A673 (cell line): ENCODE measurements around the gene LRPPRC. TPM values are rescaled to one million over a fixed set of nuclear protein-coding genes. Genes with fewer than 3 reads are reported as not detected.
A peak's percentile ranks its signal among the peaks of the same experiment; 100 is the strongest.

Experiments used
- BruUV-seq: library from RNA; stranded (reverse); fragments of 400-500 nt; replicated peaks from 2 replicates; lab custom pipeline; 2021; lab: Mats Ljungman, UMichigan
- CTCF ChIA-PET: fragments of 300-600 bp; sonication (Branson Sonifier 250); formaldehyde crosslinking; loops from one replicate; lab custom pipeline; 2022; ENCODE audit warnings: antibody characterized with exemption; lab: Charles Lee
- POLR2A ChIA-PET: fragments of 300-600 bp; sonication (Branson Sonifier 250); formaldehyde crosslinking; loops from one replicate; lab custom pipeline; 2022; ENCODE audit warnings: antibody characterized with exemption; ENCODE audit not compliant: low non-redundant PET; lab: Charles Lee
- DNase-seq: peaks from one replicate; pipeline ENCODE4 v3.0.0-alpha.2; 2015; ENCODE audit warnings: low spot score
- H3K27ac ChIP-seq: fragments of 200-600 bp; sonication (generic); 2 replicates; pipeline ENCODE4 v1.5.1; 2016; ENCODE audit warnings: mixed run types, low read depth, mild to moderate bottlenecking, mixed read lengths, antibody characterized with exemption, low read length; ENCODE audit not compliant: poor library complexity, severe bottlenecking
- H3K27me3 ChIP-seq: fragments of 200-600 bp; sonication (generic); replicated peaks from 2 replicates; pipeline ENCODE4 v1.6.1; 2017; ENCODE audit warnings: mixed run types, low read depth, mild to moderate bottlenecking, mixed read lengths, antibody characterized with exemption, low read length; ENCODE audit not compliant: insufficient read depth, poor library complexity
- H3K36me3 ChIP-seq: fragments of 200-600 bp; sonication (generic); 2 replicates; pipeline ENCODE4 v1.6.1; 2016; ENCODE audit warnings: mixed run types, mild to moderate bottlenecking, mixed read lengths, antibody characterized with exemption, low read length; ENCODE audit not compliant: insufficient read depth, poor library complexity, severe bottlenecking
- H3K4me1 ChIP-seq: fragments of 200-600 bp; sonication (generic); 2 replicates; pipeline ENCODE4 v1.6.1; 2017; ENCODE audit warnings: mixed run types, mild to moderate bottlenecking, mixed read lengths, antibody characterized with exemption, low read length; ENCODE audit not compliant: insufficient read depth, poor library complexity, severe bottlenecking
- H3K4me3 ChIP-seq: fragments of 200-600 bp; sonication (generic); 2 replicates; pipeline ENCODE4 v1.5.1; 2016; ENCODE audit warnings: low read depth, mixed run types, mild to moderate bottlenecking, mixed read lengths, low read length; ENCODE audit not compliant: poor library complexity, severe bottlenecking
- H3K9me3 ChIP-seq: fragments of 200-600 bp; sonication (generic); 2 replicates; pipeline ENCODE4 v1.6.1; 2016; ENCODE audit warnings: mixed run types, low read depth, mild to moderate bottlenecking, mixed read lengths, antibody characterized with exemption, low read length; ENCODE audit not compliant: poor library complexity, severe bottlenecking
- EZH2 ChIP-seq: fragments of 200-600 bp; sonication (generic); IDR thresholded peaks from 2 replicates; pipeline ENCODE4 v1.6.1; 2017; ENCODE audit warnings: borderline replicate concordance, low read depth, mild to moderate bottlenecking, mixed read lengths, antibody characterized with exemption, low read length; ENCODE audit not compliant: poor library complexity, severe bottlenecking
- intact Hi-C: fragments of 100-400 bp; cut with micrococcal nuclease; formaldehyde crosslinking; loops from one replicate; pipeline ENCODE4 v1.10.0; 2022; ENCODE audit not compliant: unreplicated experiment
- total RNA-seq: library from RNA; stranded (reverse); gene quantifications from 2 replicates; pipeline ENCODE4 v1.2.3, GENCODE V29; 2021
- TF ChIP-seq, protein P1 (sequence below): fragments of 300-800, 200-600 bp; sonication (generic); conservative IDR thresholded peaks from 2 replicates; pipeline ENCODE4 v1.5.1; 2017; ENCODE audit warnings: low read depth, mild to moderate bottlenecking, antibody characterized with exemption, low read length, moderate library complexity, mixed read lengths

LRPPRC gene
- total RNA-seq, 1 experiment from 2014 or later, result 144 TPM

GRCh38 chr2:44010266-44010665 is 14.5 kb upstream of the LRPPRC start:
- Histone ChIP-seq H3K36me3 (no peaks in the 10 kb centered on the region), H3K4me1 (no peaks in the 10 kb centered on the region), H3K9me3 (no peaks in the 10 kb centered on the region), H3K4me3 (no peak overlapping the region), H3K27me3 (peaks cover 14% of the 10 kb centered on the region), H3K27ac (no peak overlapping the region)
- TF ChIP-seq, protein P1, sequence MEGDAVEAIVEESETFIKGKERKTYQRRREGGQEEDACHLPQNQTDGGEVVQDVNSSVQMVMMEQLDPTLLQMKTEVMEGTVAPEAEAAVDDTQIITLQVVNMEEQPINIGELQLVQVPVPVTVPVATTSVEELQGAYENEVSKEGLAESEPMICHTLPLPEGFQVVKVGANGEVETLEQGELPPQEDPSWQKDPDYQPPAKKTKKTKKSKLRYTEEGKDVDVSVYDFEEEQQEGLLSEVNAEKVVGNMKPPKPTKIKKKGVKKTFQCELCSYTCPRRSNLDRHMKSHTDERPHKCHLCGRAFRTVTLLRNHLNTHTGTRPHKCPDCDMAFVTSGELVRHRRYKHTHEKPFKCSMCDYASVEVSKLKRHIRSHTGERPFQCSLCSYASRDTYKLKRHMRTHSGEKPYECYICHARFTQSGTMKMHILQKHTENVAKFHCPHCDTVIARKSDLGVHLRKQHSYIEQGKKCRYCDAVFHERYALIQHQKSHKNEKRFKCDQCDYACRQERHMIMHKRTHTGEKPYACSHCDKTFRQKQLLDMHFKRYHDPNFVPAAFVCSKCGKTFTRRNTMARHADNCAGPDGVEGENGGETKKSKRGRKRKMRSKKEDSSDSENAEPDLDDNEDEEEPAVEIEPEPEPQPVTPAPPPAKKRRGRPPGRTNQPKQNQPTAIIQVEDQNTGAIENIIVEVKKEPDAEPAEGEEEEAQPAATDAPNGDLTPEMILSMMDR, result no peak
- TF ChIP-seq EZH2, result no peak
- BruUV-seq, result no TSS peak
- no peak for DNase-seq
- ChIA-PET POLR2A (no interaction called here), CTCF (no interaction called here)
- intact Hi-C loops, result no loop called here

DNA sequence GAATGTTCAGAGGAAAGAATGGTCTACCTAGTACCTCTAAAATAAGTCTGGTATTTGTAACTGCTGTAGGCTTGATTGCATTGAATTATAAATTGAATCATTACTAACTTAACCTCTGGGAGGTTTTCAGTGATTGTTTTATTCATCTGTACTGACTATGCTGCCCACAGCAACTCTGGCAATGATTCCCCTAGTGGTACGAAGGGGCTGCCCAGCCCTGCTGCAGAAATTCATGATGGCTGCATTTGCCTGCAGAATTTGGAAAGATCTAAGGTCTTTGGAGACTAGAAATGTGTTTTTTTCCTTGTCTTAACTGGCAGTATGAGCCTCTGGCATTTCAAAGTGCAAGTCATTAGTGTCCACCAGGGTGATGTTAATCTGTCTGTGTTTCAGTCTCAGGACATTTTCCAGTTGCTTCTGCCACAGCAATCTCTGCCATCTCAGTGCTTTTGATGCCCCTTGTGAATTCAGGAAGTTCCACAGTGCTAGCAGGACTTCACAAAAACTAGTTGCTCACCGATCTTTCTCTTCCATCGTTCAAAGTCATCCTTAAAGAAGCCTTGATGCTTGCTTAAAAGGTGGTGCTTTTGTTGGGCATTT is 13.4 kb upstream of the LRPPRC start:
- POLR2A ChIA-PET, result no interaction called here
- Histone ChIP-seq H3K4me1 (no peaks in the 10 kb centered on the region), H3K27me3 (peaks cover 6% of the 10 kb centered on the region), H3K9me3 (no peaks in the 10 kb centered on the region), H3K36me3 (no peaks in the 10 kb centered on the region), H3K27ac (no peak overlapping the region), H3K4me3 (no peak overlapping the region)
- BruUV-seq, result no TSS peak
- intact Hi-C loops, result no loop called here
- no peak for DNase-seq
- CTCF ChIA-PET, result no interaction called here
- no peak for TF ChIP-seq EZH2
- TF ChIP-seq, protein P1, result 0 out of 2 replicates have a peak, but pooled peaks have one; percentile 20

DNA sequence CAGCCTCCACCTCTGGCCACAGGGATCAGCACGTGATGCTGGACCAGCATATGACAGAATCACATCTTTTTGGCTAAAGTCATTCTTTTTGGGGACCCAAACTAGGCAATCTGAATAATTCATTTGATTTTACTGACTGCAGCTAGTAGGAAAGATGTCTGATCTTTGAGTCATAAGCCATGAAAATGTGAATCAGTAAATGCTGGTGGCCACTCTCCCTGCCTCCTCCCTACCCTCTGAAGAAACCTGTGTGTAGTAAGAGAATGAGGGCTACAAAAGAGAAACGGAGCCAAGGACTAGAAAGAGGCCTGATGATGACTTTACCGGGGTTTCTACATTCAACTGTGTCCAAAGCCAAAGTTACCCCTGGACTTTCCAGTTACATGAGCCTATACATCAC is 10.1 kb upstream of the LRPPRC start:
- Histone ChIP-seq H3K27ac (no peak overlapping the region), H3K36me3 (no peaks in the 10 kb centered on the region), H3K27me3 (peaks cover 17% of the 10 kb centered on the region), H3K4me1 (no peaks in the 10 kb centered on the region), H3K4me3 (no peak overlapping the region), H3K9me3 (no peaks in the 10 kb centered on the region)
- intact Hi-C loops, result no loop called here
- no peak for DNase-seq
- no TSS peak for BruUV-seq
- TF ChIP-seq EZH2, result no peak
- TF ChIP-seq, protein P1, result no peak
- ChIA-PET CTCF (no interaction called here), POLR2A (no interaction called here)
